Measurements from ENCODE around the gene NOD2.

The NOD2 gene

DNA sequence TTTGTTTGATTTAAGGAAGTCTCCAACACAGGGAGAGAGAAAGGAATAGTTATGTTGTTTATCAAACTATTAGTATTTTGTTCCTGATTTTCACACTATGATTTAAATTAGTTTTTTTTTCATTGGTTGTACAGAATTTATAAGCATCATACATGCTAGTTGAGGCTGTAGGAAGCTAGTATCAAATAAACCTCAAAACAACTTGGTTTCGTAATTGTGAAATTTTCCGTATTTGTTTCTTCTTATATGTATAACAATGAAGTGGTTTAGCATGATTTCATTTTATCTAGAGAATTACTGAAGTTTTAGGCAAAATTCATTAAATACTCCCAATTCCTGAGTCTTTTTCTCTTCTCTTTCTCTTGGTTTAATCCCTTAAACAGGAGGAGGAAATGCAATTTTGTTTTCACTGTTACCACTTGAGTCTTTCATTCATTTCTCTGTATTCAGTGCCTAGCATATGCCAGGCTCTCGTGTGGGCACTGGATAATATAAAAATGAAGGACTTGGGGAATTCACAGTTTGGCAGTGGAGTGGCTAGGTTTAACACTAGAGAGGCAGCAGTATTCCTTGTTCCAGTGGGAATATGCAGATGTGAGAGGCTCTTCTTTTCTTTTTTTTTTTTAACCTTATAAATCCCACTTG lies 50.3 kb downstream of the NOD2 start:
- no peak for DNase-seq

DNA sequence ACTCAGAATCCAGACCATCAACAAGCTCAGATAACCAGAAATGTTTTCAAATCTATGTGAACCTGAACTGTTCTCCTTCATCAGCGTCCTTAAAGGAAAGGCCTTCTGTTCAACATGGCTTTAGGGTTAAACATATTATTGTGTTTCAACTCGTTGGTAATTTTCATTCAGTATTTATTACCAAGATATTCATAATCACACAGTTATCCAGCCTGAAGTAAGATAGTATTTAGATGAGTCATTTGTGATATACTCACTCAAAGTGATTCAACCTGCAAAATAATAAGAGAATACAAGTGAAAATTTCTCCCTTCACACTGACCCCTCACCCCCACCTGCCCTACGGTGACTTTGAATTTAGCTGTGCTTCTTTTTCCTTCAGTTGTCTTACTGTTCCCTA lies 51.5 kb downstream of the NOD2 start:
- DNase-seq = no peak

DNA sequence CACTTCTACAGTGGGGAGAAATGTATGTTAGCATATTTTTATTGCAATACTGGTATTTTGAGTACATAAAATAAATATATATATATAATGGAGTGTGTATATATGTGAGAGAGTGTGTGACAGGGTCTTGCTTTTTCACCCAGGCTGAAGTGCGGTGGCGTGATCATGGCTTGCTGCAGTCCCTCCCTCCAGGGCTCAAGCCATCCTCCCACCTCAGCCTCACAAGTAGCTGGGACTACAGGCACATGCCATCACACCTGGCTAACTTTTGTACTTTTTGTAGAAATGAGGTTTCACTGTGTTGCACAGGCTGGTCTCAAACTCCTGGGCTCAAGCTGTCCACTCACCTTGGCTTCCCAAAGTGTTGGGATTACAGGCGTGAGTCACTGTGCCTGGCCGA lies 52.5 kb downstream of the NOD2 start:
- no peak for DNase-seq

DNA sequence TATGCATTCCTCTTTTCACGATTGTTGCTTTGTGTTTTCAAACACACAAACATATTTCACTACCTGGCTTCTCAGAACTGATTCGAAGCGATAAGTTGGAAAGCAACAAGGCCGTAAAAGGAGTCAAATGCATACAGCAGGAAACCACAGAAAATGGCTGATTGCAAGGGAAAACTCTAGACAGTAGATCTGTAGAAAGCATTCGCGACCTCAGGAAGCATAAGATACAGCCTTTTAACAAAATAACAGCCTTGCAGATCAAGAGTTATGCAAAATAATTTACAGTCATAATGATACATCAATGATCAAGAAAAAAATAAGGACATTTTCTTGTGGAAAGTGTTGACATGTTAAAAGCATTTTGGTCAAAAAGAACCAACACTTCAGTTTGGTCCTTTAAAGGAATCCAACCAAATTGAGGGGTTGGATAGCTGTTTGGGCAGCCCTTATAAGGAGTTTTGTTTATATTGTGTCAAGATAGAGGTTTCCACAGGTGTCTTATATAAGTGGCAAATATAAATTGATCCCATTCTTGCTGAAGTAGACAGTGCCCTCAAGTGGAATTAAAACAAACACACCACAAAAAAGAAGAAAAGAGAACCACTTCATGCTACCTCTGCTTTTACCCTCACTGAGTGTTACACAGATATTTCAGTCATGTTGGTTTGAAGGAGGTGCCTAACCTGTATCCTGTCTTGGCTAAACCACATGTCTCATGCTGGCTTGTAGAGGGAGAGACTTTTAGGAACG lies 54.0 kb downstream of the NOD2 start:
- peak in 1 of 2 experiments; percentile 17 for DNase-seq

DNA sequence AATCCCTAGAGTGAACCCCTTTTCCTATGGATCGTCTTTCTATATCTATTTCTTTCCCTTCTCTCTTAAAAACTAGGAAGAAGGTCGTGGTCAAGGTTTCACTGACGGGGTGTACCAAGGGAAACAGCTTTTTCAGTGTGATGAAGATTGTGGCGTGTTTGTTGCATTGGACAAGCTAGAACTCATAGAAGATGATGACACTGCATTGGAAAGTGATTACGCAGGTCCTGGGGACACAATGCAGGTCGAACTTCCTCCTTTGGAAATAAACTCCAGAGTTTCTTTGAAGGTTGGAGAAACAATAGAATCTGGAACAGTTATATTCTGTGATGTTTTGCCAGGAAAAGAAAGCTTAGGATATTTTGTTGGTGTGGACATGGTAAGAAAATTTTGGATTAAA lies 58.1 kb downstream of the NOD2 start:
- no peak for DNase-seq

DNA sequence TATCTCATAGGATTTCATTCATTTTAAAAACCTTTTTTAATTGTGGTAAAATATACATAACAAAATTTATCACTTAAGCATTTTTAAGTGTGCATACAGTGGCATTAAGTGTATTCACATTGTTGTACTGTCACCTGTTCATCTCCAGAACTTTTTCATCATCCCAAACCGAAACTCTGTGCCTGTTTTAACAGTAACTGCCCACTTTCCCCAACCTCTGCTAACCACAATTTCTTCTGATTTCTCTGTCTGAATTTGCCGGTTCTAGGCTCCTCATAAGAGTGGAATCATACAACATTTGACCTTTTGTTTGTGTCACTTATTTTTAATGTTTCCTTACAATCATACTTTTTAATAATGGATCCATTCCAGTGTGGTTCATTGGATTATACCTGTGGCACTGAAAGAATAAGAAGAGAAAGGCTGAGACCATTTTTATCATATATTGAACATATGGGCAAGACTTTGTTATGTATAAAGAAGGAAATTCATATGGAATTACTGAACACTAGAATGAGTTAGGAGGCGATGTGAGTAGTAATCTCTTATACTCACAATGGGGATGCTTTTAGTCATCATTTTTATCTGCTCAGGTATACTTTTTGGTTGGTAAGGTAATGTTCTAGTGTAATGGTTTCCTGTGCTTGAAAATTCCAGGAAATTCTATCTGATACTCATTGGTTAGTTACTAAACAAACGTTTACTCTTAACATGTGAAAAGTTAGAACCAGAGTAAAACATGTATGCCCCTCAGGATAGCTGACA lies 59.2 kb downstream of the NOD2 start:
- DNase-seq = no peak

DNA sequence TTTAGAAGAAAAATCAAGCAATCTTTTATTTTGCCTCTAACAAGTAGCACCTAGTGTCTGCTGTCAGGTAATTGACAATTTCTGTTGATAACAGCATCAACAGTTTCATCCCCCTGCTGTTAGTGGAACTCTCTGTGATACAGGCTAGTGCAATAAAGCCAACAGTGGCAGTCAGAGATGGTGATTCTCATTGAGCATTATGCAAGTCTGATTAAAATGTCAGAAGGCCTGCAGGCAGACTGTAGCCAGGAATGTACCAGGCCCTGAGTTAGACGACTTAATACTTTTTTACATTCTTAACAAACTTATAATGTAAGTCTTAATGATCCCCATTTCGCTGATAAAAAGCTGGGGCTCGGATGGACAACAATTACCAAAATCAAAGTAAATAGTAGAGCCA lies 63.1 kb downstream of the NOD2 start:
- DNase-seq = no peak

DNA sequence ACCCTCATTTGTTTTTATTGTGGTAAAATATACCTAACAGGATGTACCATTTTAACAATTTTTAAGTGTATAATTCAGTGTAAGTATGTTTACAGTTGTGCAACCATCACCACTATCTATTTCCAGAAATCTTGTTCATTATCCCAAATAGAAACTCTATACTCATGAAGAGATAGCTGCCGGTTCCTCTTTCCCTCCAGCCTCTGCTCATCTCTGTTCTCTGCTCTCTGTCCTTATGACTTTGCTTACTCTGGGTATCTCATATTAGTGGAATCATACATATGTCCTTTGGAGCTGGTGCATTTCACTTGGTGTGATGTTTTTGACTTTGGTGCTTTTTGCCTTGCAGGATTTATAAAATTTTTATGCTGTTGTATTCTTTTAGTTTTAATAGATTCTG lies 67.9 kb downstream of the NOD2 start:
- no peak for DNase-seq

DNA sequence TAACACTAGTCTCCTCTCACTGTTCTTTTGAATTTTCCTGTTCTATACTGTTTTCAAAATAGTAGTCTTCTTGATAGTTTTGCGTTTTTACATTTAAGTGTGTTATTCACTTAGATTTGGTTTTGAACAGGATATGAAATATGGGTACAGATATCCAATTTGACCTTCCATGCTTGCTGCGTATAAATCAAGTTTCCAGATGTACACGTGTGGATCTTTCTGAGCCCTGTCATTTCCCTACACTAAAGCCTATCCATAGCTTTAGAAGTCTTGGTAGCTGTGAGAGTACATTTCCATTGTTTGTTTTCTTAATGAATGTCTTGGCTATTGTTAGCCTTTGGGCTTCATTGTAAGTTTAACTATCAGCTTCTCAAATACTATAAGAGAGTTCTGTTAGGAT lies 68.8 kb downstream of the NOD2 start:
- DNase-seq = no peak

DNA sequence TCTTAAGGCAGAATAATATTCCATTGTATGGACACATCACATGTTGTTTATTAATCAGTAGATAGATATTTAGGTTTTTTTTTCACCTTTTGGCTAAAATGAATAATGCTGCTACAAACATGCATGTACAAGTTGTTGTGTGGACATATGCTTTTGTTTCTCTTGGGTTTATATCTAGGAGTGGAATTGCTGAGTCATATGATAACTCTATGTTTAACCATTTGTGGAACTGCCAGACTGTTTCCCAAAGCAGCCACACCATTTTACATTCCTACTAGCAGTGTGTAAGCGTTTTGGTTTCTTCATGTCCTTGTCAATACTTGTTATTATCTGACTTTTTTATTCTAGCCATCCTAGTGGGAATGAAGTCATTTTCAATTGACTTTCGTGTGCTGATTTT lies 69.8 kb downstream of the NOD2 start:
- no peak for DNase-seq

DNA sequence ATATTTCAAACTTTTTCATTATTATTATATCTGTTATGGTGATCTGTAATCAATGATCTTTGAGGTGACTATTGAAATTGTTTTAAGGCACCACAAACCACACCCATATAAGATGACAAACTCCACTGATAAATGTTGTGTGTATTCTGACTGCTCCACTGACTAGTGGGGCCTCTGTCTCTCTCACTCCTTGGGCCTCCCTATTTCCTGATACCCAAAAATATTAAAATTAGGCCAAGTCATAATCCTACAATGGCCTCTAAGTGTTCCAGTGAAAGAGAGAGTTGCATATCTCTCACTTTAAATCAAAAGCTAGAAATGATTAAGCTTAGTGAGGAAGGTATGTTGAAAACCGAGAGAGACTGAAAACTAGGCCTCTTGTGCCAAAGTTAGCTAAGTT lies 71.9 kb downstream of the NOD2 start:
- no peak for DNase-seq

DNA sequence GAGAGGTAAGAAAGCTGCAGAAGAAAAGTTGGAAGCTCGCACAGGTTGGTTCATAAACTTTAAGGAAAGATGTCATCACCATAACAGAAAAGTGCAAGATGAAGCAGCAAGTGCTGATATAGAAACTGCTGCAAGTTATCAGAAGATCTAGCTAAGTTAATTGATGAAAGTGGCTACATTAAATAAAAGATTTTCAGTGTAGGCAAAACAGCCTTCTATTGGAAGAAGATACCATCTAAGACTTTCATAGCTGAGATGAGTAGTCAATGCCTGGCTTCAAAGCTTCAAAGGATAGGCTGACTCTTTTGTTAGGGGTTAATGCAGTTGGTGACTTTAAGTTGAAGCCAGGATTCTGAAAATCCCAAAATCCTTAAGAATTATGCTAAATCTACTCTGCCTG lies 72.5 kb downstream of the NOD2 start:
- no peak for DNase-seq

DNA sequence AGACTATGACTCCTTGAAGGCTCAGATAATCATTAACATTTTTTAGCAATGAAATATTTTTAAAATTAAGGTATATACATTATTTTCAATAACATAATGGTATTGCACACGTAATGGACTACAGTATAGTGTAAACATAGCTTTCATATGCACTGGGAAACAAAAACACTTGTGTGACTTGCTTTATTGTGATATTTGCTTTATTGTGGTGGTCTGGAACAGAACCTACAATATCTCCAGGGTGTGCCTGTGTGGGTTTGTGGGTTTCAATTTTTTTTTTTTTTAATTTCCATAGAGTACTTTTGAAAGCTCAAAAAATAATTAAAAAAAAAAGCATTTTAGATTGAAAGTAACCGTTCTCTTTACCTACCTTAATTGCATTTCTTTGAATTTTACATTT lies 73.8 kb downstream of the NOD2 start:
- no peak for DNase-seq

DNA sequence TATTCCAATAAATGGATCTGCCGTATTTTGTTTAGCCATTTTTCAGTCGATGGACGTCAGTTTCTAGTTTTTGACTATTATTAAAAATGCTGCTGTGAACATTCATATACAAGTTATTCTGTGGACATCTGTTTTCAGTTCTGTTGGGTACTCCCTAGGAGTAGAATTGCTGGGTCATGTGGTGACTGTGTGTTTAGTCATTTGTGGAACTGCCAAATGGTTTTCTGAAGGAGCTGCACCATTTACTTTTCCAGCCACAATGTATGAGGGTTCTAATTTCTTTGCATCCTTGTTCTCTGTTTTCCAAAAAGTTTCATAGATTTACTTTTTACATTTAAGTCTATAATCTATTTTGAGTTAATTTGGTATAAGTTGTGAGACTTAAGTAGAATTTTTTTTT lies 78.0 kb downstream of the NOD2 start:
- DNase-seq = no peak

DNA sequence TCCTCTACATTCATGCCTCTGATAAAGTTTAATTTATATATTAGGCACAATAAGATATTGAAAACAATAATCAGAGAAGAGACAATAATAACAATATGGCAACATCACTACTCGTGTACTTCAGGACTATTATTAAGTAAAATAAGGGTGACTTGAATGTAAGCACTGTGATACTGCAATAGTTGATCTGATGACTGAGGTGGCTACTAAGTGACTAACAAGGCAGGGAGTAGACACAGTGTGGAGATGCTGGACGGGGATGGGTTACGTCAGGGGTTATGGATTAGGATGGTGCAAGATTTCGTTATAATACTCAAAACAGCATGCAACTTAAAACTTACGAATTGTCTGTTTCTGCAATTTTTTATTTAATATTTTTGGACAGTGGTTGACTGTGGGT lies 81.0 kb downstream of the NOD2 start:
- no peak for DNase-seq

DNA sequence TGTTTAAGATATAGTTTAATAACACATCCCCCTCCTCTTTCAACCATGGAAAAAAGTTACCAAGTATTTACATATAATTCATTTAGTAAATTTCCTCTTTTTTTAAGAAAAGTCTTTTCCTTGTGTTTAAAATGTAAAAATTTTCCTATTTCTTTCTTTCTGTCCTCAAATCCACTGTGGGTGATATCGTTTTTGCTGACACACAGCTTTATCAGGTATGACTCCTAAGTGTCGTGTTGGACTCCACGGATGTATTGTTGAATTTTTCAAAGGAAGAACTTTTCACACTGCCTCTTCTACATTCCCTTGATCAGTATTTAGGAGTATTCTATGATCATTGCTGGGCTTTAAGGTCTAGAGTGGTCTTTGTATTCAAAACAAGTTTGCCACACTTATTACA lies 81.6 kb downstream of the NOD2 start:
- no peak for DNase-seq

DNA sequence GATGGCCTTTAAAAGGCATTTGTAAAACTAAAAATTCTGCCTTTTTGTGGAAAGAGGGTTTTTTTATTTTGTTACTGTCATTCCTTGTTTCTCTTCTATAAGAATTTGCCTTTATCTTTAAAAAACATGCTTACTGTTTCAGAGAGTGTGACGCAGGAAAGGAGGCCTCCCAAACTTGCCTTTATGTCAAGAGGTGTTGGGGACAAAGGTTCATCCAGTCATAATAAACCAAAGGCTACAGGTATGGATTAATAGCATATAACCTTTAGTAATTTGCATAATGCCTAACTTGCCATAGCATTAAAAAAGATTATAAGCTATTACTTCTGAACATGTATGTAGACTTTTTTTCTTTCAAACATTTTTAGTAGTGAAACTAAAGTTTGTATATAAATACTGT lies 82.6 kb downstream of the NOD2 start:
- DNase-seq = no peak

DNA sequence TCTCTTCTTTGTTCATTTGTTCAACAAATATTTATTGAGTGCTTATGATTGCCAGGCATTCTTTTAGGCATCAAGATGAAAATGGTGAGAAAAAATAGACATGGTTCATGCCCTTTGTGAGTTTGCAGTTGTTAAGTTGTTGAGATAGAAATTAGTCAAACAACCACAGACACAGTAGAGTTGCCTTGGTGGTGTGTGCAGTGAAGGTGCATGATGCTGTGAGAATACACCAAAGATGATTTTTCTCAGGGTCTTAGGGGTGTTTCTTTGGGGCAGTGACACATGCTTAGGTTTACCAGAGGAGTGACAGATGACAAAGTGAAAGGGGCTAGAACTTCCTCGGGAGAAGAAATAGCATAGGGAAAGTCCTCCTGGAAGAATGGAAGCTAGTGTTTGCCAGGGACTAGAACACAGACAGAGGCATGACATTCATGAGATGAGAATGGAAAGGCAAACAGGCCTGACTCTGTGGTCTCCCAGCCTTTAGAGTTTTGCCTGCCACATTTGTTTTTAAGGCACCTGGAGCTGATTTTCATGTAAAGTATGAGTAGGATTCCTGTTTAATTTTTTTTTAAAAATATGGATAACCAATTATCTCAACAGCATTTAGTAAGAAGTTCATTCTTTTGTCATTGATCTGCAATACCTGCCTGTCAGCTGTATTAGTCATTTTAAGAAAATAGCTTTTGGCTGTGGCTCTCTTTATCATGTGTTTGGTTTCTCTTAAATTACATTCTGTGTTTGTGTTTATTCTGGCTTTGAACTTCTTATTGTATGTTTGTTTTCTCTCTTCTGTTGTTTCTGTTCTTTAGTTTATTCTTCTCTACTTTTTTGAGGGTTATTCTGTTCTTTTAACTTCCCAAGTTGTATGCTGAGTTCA lies 85.1 kb downstream of the NOD2 start:
- DNase-seq = no peak

DNA sequence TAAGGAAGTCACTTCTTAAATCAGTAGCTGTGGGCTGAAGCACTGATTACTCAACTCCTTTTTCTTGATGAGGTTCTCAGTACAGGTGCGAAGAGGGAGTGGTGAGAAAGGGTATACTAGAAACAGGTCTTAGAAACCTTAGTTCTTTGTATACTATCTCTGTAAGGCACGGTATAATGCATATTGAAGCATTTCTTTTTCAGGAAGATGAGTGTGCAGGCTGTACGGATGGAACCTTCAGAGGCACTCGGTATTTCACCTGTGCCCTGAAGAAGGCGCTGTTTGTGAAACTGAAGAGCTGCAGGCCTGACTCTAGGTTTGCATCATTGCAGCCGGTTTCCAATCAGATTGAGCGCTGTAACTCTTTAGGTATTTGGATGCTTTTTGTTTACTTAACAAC lies 87.6 kb downstream of the NOD2 start:
- no peak for DNase-seq

DNA sequence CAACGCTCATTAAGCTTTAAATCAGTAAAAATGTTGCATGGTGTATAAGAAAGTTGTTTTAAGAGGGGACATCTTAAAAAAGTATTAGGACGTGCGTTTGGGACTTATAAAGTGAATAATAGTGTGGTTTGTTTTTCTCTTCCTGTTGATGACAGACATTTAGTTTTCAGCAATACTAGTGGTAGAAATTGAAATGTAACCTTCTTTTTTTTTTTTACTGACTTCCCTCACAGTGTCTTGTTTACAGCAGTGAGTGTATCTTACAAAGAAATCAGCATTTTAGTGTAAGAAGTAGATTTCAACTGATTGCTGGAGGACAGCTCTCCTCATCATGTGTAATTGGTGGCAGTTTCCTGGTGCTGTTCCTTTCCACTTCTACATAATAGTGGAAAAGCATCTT lies 88.1 kb downstream of the NOD2 start:
- no peak for DNase-seq

Measured in SW 1271 (cell line).